Measurements from ENCODE around the gene MOGAT1. TPM values are rescaled to one million over a fixed set of nuclear protein-coding genes. Genes with fewer than 3 reads are reported as not detected.
A peak's percentile ranks its signal among the peaks of the same experiment; 100 is the strongest.

MOGAT1 gene
- polyA plus RNA-seq, 1 donor, result not detected

GRCh38 chr2:222670191-222671038, 1.0 kb upstream of the MOGAT1 start:
- WGBS (ENCODE audit: insufficient coverage, low lambda C conversion rate), result no CpG with 5 or more reads among the region's 9 CpGs
- peak; percentile 16 to 24 for DNase-seq
- H3K27me3 ChIP-seq (ENCODE audit: control insufficient read depth, insufficient read depth, low read length), result peaks cover 32% of the 10 kb centered on the region
- no peaks in the 10 kb centered on the region for H3K36me3 ChIP-seq (ENCODE audit: control insufficient read depth, insufficient read depth, low read length)
- H3K27ac ChIP-seq (ENCODE audit: low read length), result no peak overlapping the region
- no peaks in the 10 kb centered on the region for H3K9me3 ChIP-seq (ENCODE audit: control insufficient read depth, low read depth, low read length)
- no peak overlapping the region for H3K4me3 ChIP-seq (ENCODE audit: low read length)
- H3K4me1 ChIP-seq (ENCODE audit: control insufficient read depth, insufficient read depth, low read length), result peaks cover 10% of the 10 kb centered on the region

DNA sequence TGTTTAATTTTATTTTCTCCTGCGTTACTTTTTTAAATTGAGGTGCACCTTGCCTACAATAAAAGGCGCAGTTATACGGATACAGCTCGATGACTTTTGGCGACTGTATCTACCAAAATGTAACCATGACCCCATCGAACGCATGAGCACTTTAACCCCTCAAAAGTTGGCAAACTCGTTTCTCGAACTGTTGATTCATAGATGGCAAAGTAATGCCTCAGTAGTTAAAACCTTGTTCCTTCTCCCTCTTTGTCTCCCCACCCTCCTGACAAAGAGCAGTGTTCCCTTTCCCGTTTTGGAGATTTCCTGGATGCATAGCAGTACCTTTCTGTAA, 577 bp downstream of the MOGAT1 start:
- H3K4me1 ChIP-seq (ENCODE audit: control insufficient read depth, insufficient read depth, low read length), result peaks cover 10% of the 10 kb centered on the region
- no peaks in the 10 kb centered on the region for H3K9me3 ChIP-seq (ENCODE audit: control insufficient read depth, low read depth, low read length)
- peak overlapping the region; percentile 33 for H3K4me3 ChIP-seq (ENCODE audit: low read length)
- H3K27me3 ChIP-seq (ENCODE audit: control insufficient read depth, insufficient read depth, low read length), result peaks cover 32% of the 10 kb centered on the region
- H3K27ac ChIP-seq (ENCODE audit: low read length), result no peak overlapping the region
- H3K36me3 ChIP-seq (ENCODE audit: control insufficient read depth, insufficient read depth, low read length), result no peaks in the 10 kb centered on the region
- no peak for DNase-seq
- no CpG with 5 or more reads among the region's 10 CpGs for WGBS (ENCODE audit: insufficient coverage, low lambda C conversion rate)

DNA sequence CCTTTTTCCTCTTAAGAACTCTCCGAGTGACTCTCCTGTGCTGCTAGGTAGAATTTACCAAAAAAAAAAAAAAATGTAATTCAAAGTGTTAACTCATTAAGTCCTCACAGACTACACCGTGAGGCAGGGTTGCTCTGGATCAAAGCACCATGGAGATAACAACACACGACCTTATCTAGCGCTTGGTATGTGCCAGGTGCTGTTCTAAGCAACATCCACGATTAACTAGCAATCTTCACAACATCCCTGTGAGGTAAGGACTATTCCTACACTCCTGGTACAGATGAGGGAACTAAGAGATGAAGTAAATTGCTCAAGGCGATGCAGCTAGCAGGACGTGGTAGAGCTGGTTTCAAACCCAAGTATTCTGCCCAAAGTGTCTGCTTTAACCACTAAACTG, 1.8 kb downstream of the MOGAT1 start:
- Histone ChIP-seq H3K9me3 (ENCODE audit: control insufficient read depth, low read depth, low read length) (no peaks in the 10 kb centered on the region), H3K27me3 (ENCODE audit: control insufficient read depth, insufficient read depth, low read length) (peaks cover 38% of the 10 kb centered on the region), H3K4me3 (ENCODE audit: low read length) (no peak overlapping the region), H3K36me3 (ENCODE audit: control insufficient read depth, insufficient read depth, low read length) (no peaks in the 10 kb centered on the region), H3K4me1 (ENCODE audit: control insufficient read depth, insufficient read depth, low read length) (peaks cover 10% of the 10 kb centered on the region), H3K27ac (ENCODE audit: low read length) (no peak overlapping the region)
- DNase-seq, result no peak
- no CpG with 5 or more reads among the region's 7 CpGs for WGBS (ENCODE audit: insufficient coverage, low lambda C conversion rate)

GRCh38 chr2:222673883-222674282, 2.4 kb downstream of the MOGAT1 start:
- Histone ChIP-seq H3K9me3 (ENCODE audit: control insufficient read depth, low read depth, low read length) (no peaks in the 10 kb centered on the region), H3K4me1 (ENCODE audit: control insufficient read depth, insufficient read depth, low read length) (peaks cover 10% of the 10 kb centered on the region), H3K27me3 (ENCODE audit: control insufficient read depth, insufficient read depth, low read length) (peaks cover 38% of the 10 kb centered on the region), H3K4me3 (ENCODE audit: low read length) (no peak overlapping the region), H3K36me3 (ENCODE audit: control insufficient read depth, insufficient read depth, low read length) (no peaks in the 10 kb centered on the region), H3K27ac (ENCODE audit: low read length) (no peak overlapping the region)
- no CpG with 5 or more reads among the region's 5 CpGs for WGBS (ENCODE audit: insufficient coverage, low lambda C conversion rate)
- DNase-seq, result no peak

DNA sequence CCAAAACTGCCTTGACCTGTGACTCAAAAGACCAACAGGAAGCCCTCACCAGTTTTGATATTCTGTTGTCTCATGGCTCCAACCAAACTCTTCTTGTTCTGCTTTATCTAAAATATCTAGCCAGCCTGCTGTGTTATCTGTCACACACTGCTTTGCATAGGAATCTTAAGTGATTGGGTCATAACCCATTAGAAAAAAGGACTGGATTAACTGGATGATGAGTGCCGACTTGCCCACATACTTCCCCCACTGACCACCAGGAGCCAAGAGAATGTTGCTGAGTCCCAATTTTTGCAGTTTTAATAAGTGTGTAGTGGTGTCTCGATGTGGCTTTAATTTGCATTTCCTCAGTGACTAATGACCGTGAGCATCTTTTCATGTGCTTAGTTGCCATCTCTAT, 6.5 kb downstream of the MOGAT1 start:
- H3K9me3 ChIP-seq (ENCODE audit: control insufficient read depth, low read depth, low read length), result no peaks in the 10 kb centered on the region
- WGBS (ENCODE audit: insufficient coverage, low lambda C conversion rate), result no CpG with 5 or more reads among the region's 3 CpGs
- H3K4me1 ChIP-seq (ENCODE audit: control insufficient read depth, insufficient read depth, low read length), result no peaks in the 10 kb centered on the region
- H3K36me3 ChIP-seq (ENCODE audit: control insufficient read depth, insufficient read depth, low read length), result no peaks in the 10 kb centered on the region
- no peak overlapping the region for H3K4me3 ChIP-seq (ENCODE audit: low read length)
- no peak for DNase-seq
- no peak overlapping the region for H3K27ac ChIP-seq (ENCODE audit: low read length)
- H3K27me3 ChIP-seq (ENCODE audit: control insufficient read depth, insufficient read depth, low read length), result peaks cover 14% of the 10 kb centered on the region

- Histone ChIP-seq H3K4me1 (ENCODE audit: control insufficient read depth, insufficient read depth, low read length) (no peaks in the 10 kb centered on the region), H3K27me3 (ENCODE audit: control insufficient read depth, insufficient read depth, low read length) (peaks cover 2% of the 10 kb centered on the region), H3K9me3 (ENCODE audit: control insufficient read depth, low read depth, low read length) (no peaks in the 10 kb centered on the region), H3K27ac (ENCODE audit: low read length) (no peak overlapping the region), H3K4me3 (ENCODE audit: low read length) (no peak overlapping the region), H3K36me3 (ENCODE audit: control insufficient read depth, insufficient read depth, low read length) (no peaks in the 10 kb centered on the region)
- WGBS (ENCODE audit: insufficient coverage, low lambda C conversion rate), result 68% methylated on average over 3 of the region's 3 CpGs
- no peak for DNase-seq
These were observed 12.3 kb downstream of the MOGAT1 start for GRCh38 chr2:222683805-222684204.

- no peak for DNase-seq
- Histone ChIP-seq H3K9me3 (ENCODE audit: control insufficient read depth, low read depth, low read length) (no peaks in the 10 kb centered on the region), H3K4me1 (ENCODE audit: control insufficient read depth, insufficient read depth, low read length) (no peaks in the 10 kb centered on the region), H3K27ac (ENCODE audit: low read length) (no peak overlapping the region), H3K36me3 (ENCODE audit: control insufficient read depth, insufficient read depth, low read length) (no peaks in the 10 kb centered on the region), H3K4me3 (ENCODE audit: low read length) (no peak overlapping the region), H3K27me3 (ENCODE audit: control insufficient read depth, insufficient read depth, low read length) (no peaks in the 10 kb centered on the region)
- WGBS (ENCODE audit: insufficient coverage, low lambda C conversion rate), result 30% methylated on average over 2 of the region's 5 CpGs
These were observed 14.8 kb downstream of the MOGAT1 start for GRCh38 chr2:222686086-222686750.

DNA sequence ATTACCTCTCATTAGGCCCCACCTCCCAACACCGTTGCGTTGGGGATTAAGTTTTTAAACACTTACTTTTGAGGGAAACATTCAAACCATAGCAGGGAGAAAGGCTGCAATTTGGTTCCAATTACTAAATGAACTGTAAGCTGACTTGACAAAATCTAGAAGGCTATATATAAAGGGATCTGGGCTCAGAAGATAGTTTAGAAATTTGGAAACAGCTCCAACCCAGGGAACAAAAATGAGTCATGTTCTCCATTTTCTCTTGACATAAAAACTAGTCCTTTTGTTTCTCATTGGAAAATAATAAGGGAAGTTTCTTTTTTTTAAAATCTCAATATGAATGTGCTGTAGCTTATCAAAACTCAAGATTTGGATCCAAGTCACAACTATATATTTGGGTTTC, 17.5 kb downstream of the MOGAT1 start:
- DNase-seq, result no peak
- H3K27ac ChIP-seq (ENCODE audit: low read length), result no peak overlapping the region
- no CpG with 5 or more reads among the region's 2 CpGs for WGBS (ENCODE audit: insufficient coverage, low lambda C conversion rate)
- H3K9me3 ChIP-seq (ENCODE audit: control insufficient read depth, low read depth, low read length), result no peaks in the 10 kb centered on the region
- no peaks in the 10 kb centered on the region for H3K27me3 ChIP-seq (ENCODE audit: control insufficient read depth, insufficient read depth, low read length)
- H3K4me3 ChIP-seq (ENCODE audit: low read length), result no peak overlapping the region
- no peaks in the 10 kb centered on the region for H3K4me1 ChIP-seq (ENCODE audit: control insufficient read depth, insufficient read depth, low read length)
- H3K36me3 ChIP-seq (ENCODE audit: control insufficient read depth, insufficient read depth, low read length), result no peaks in the 10 kb centered on the region

DNA sequence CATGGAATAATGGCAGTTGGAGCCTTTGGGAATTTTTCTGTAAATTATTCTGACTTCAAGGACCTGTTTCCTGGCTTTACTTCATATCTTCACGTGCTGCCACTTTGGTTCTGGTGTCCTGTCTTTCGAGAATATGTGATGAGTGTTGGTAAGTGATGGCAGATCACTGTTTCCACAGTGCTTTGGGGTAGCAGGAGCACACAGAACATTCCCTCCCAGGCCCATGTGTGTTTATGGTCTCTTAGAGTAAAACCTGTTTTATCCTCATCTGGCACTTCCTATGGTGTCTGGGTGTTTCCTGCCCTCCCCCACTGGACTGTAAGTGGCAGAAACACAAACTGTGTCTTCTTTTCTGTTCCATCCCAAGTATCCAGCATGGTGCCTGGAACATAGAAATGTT, 17.9 kb downstream of the MOGAT1 start:
- no peaks in the 10 kb centered on the region for H3K27me3 ChIP-seq (ENCODE audit: control insufficient read depth, insufficient read depth, low read length)
- H3K27ac ChIP-seq (ENCODE audit: low read length), result no peak overlapping the region
- H3K36me3 ChIP-seq (ENCODE audit: control insufficient read depth, insufficient read depth, low read length), result no peaks in the 10 kb centered on the region
- 80% methylated on average over 1 of the region's 2 CpGs for WGBS (ENCODE audit: insufficient coverage, low lambda C conversion rate)
- H3K4me3 ChIP-seq (ENCODE audit: low read length), result no peak overlapping the region
- no peak for DNase-seq
- no peaks in the 10 kb centered on the region for H3K9me3 ChIP-seq (ENCODE audit: control insufficient read depth, low read depth, low read length)
- no peaks in the 10 kb centered on the region for H3K4me1 ChIP-seq (ENCODE audit: control insufficient read depth, insufficient read depth, low read length)

- Histone ChIP-seq H3K9me3 (ENCODE audit: control insufficient read depth, low read depth, low read length) (no peaks in the 10 kb centered on the region), H3K4me3 (ENCODE audit: low read length) (no peak overlapping the region)
- 73% methylated on average over 3 of the region's 10 CpGs for WGBS (ENCODE audit: insufficient coverage, low lambda C conversion rate)
These were observed 19.2 kb downstream of the MOGAT1 start for GRCh38 chr2:222690564-222691200.

More at GRCh38 chr2:222690564-222691200, 19.2 kb downstream of the MOGAT1 start:
- no peaks in the 10 kb centered on the region for H3K4me1 ChIP-seq (ENCODE audit: control insufficient read depth, insufficient read depth, low read length)
- H3K27me3 ChIP-seq (ENCODE audit: control insufficient read depth, insufficient read depth, low read length), result no peaks in the 10 kb centered on the region
- no peak overlapping the region for H3K27ac ChIP-seq (ENCODE audit: low read length)
- DNase-seq, result peak in 1 of 2 donors; percentile 54
- no peaks in the 10 kb centered on the region for H3K36me3 ChIP-seq (ENCODE audit: control insufficient read depth, insufficient read depth, low read length)

All from large intestine (tissue), 3 donors.